Metanephros (tissue), 2 donors: Measurements from ENCODE around the gene LUC7L2. TPM values are rescaled to one million over a fixed set of nuclear protein-coding genes. Genes with fewer than 3 reads are reported as not detected.

ENCODE experiments used
- small RNA-seq: library from RNA; depleted of rRNA; stranded (forward); fragments of <200 nt; gene quantifications from one replicate; pipeline ENCODE3, GENCODE V24; 2014; ENCODE audit warnings: low replicate concordance
- total RNA-seq: library from RNA; depleted of rRNA; stranded (reverse); fragments of >200 nt; gene quantifications from one replicate; pipeline ENCODE4 v1.2.3, GENCODE V29; 2014

Gene LUC7L2, protein sequence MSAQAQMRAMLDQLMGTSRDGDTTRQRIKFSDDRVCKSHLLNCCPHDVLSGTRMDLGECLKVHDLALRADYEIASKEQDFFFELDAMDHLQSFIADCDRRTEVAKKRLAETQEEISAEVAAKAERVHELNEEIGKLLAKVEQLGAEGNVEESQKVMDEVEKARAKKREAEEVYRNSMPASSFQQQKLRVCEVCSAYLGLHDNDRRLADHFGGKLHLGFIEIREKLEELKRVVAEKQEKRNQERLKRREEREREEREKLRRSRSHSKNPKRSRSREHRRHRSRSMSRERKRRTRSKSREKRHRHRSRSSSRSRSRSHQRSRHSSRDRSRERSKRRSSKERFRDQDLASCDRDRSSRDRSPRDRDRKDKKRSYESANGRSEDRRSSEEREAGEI
- total RNA-seq = 60.2 TPM

DNA sequence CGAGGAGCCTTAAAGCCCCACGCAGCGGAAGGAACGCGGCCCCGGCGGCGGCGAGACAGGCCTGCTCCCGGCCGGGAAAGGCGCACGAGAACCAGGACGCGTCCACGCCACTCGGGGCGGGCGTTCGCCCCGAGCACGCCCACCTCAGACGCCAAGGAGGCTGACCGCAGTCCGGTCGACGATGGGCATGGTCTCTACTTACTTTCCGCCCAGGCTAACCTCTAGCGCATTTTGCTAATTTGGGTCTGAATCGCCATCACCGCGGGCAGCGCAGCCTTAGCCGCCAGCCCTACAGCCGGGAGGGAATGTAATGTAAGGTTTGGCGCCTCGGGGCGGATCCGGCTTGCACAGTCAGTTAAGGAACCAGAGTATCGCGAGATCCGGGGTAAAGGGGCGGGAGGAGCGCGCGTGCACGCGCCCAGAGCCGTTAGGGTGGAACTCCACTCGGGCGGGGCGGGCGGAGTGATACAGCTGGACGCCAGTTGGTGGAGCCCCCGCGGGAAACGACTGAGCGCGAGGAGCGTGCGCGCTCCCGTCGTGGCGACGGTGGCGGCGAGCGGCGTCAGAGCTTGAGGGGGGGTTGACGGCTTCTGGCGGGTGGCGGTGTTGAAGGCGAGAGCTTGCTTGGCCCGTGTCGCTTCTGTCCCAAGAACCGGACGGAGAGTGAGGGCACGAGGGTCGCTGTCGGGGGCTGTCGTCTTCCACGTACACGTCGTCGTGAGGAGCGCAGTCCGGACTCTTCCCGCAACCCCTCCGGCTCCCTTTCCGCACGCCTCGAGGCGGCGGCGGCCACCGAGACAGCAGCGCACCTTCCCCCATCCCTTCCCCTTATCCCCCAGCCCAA is at the start of gene LUC7L2:
Gene LUC7L2, plus strand, starts transcription at position 529 of the 844 bp plus-strand sequence. CDS start 368 bp downstream, outside the sequence.

GRCh38 chr7:139341058-139341775 is 18.5 kb upstream of the LUC7L2 start, which contains the start of gene FMC1:
Gene FMC1 (plus strand): TSS chr7:139341337. CDS start chr7:139341385, 48 bp downstream.

Small RNAs within 50 kb of the gene (small RNA-seq; reads per million reads assigned to genes)
- gene RNU6-206P = not detected
- not detected for gene RNU6-911P

Other genes with a start within 250 kb of the LUC7L2 start
- 16.0 TPM for gene UBN2, start 128.7 kb upstream of the LUC7L2 start, total RNA-seq
- 14.4 TPM for gene FMC1, start 18.6 kb upstream of the LUC7L2 start, total RNA-seq
- 5.5 TPM for gene KLRG2, start 123.8 kb downstream of the LUC7L2 start, total RNA-seq
- gene CLEC2L, start 163.8 kb downstream of the LUC7L2 start, total RNA-seq = 0.70 TPM